HepG2 (cell line): ENCODE measurements around the gene SFTA2. TPM values are rescaled to one million over a fixed set of nuclear protein-coding genes. Genes with fewer than 3 reads are reported as not detected.

ENCODE experiments used
- FOXA3 ChIP-seq: IDR thresholded peaks from 2 replicates; pipeline ENCODE4 v1.6.1; 2016; ENCODE audit warnings: missing genetic modification reagents, missing compliant biosample characterization
- IRF9 ChIP-seq: sonication (generic); formaldehyde crosslinking; IDR thresholded peaks from 2 replicates; pipeline ENCODE4 v1.8.0; 2022; ENCODE audit warnings: missing genetic modification reagents, mild to moderate bottlenecking, borderline replicate concordance
- SMAD1 ChIP-seq: sonication (generic); formaldehyde crosslinking; IDR thresholded peaks from 2 replicates; pipeline ENCODE4 v1.4.0; 2020; ENCODE audit warnings: missing genetic modification reagents, low read depth, mild to moderate bottlenecking, borderline replicate concordance
- ZNF205 ChIP-seq: IDR thresholded peaks from 2 replicates; pipeline ENCODE4 v1.6.1; 2018; ENCODE audit warnings: missing biosample characterization, missing genetic modification reagents
- ZNF232 ChIP-seq: sonication (generic); formaldehyde crosslinking; IDR thresholded peaks from 2 replicates; pipeline ENCODE4 v1.4.0; 2020; ENCODE audit warnings: missing genetic modification reagents, borderline replicate concordance
- ZNF503 ChIP-seq: sonication (generic); formaldehyde crosslinking; IDR thresholded peaks from 2 replicates; pipeline ENCODE4 v1.4.0; 2020; ENCODE audit warnings: missing genetic modification reagents
- ZNF646 ChIP-seq: sonication (generic); formaldehyde crosslinking; IDR thresholded peaks from 2 replicates; pipeline ENCODE4 v1.9.0; 2021; ENCODE audit warnings: mild to moderate bottlenecking, missing genetic modification reagents
- polyA plus RNA-seq, 8 experiments: library from polyadenylated mRNA; depleted of rRNA in 3 of 8; stranded (reverse) in 7 of 8; unstranded in 1 of 8; fragments of >200 nt; fragmentation: Illumina TruSeq in 4 of 8; extraction: Trizol in 4 of 8; gene quantifications; 2 replicates each; pipeline versions ENCODE4 v1.2.1 to v1.2.3, GENCODE V29; 2011 to 2016; ENCODE audit warnings: low read depth in 4 of 8, missing spikeins in 1 of 8, mixed read lengths in 1 of 8; ENCODE audit not compliant: insufficient read depth in 1 of 8
- total RNA-seq, 5 experiments: library from RNA; depleted of rRNA; stranded (reverse); fragments of >200 nt; fragmentation: Illumina TruSeq; extraction: Trizol; gene quantifications; 2 replicates each; pipeline ENCODE4 v1.2.3, GENCODE V29; 2016; ENCODE audit warnings: low read depth in 1 of 5

Gene SFTA2
- total and polyA plus RNA-seq, 2 of the 13 experiments (the other 11 are each of a cell fraction or from before 2014, with no cell fraction given) = not detected

GRCh38 chr6:30914076-30914853 is 17.7 kb downstream of the SFTA2 start, which contains the start of gene VARS2 (continued):
- no peak for TF ChIP-seq ZNF646 (CRISPR knock-in tag)
- TF ChIP-seq FOXA3 (CRISPR knock-in tag) = peak; percentile 54; the same call in 1 of the 2 replicates
- TF ChIP-seq SMAD1 (CRISPR knock-in tag) = 0 out of 2 replicates have a peak, but pooled peaks have one; percentile 73
- peak; percentile 73; the same call in 1 of the 2 replicates for TF ChIP-seq ZNF503
- peak; percentile 97 for TF ChIP-seq ZNF232
- peak; percentile 93 for TF ChIP-seq ZNF205 (CRISPR knock-in tag)
- TF ChIP-seq IRF9 (CRISPR knock-in tag) = peak; percentile 94
